HEK293T (cell line): ENCODE results near the gene CYTH3.

Experiments used
- BHLHE40 ChIP-seq: fragments of 450-650 bp; IDR thresholded peaks from 2 replicates; pipeline ENCODE4 v1.6.1; 2016; ENCODE audit warnings: mild to moderate bottlenecking, moderate library complexity, borderline replicate concordance
- FOXA1 ChIP-seq: fragments of 450-650 bp; IDR thresholded peaks from 2 replicates; pipeline ENCODE4 v1.6.1; 2016; ENCODE audit warnings: mild to moderate bottlenecking
- TARDBP ChIP-seq: fragments of 450-650 bp; IDR thresholded peaks from 2 replicates; pipeline ENCODE4 v1.6.1; 2016

DNA sequence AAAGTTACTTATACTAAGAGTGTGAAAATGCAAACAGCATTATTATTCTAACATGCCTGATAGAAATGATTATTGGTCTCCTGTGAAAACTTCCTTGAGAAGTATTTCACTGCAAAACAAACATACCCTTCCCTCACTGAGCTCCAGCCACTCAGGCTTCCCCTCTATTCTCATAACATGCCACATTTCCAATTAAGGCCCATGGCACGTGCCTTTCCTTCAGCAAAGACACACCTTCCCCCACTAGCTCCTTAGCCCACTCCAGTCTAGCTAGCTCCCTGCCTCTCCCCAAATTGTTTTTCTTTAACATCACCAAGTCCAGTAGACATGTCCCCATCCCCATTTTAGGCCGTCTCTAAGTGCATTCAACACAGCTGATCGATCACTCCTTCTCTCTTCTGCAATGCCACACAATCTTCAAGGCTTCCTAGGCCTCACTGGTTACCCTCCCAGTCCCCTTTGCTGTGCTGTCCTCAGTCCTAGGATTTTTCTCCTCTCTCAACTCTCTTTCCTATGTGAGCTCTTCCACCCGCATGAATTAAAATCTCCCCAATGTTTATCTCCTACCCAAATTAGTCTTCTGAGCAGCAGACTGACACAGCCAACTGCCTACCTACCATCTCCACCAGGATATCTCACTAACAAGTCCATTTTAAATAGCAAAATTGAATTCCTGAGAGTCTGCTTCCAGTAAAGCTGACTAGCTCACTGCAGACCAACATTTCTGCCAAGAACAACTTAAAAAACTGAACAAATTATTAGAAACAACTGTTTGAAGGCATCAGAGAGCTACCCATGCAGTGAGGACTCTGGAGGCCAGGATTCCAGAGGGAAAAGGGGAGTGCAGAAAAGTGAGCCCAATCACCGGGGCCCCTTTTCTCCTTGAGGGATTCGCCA, 11.9 kb downstream of the CYTH3 start:
- TF ChIP-seq BHLHE40 (no peak), FOXA1 (no peak), TARDBP (no peak)
